Activated CD8-positive, alpha-beta T cell treated with anti-CD3 and anti-CD28 coated beads, Interleukin-2, amount 10 ng/mL, durations not matched to agents 7 days and 5 days (primary cell): Measurements from ENCODE around the gene DNAJC12. TPM values are rescaled to one million over a fixed set of nuclear protein-coding genes. Genes with fewer than 3 reads are reported as not detected.
"Not testable (repeated sequence)": the region's sequence is repeated elsewhere in the genome, so short reads cannot be mapped to it uniquely, and the experiment has no call there.

Experiments used
- ATAC-seq: fragments of 150-1000 bp; cut with Tn5 transposase; one replicate; pipeline ENCODE4 v1.10.0; 2021; ENCODE audit warnings: moderate library complexity
- CTCF ChIA-PET: fragments of 350-600 bp; sonication (Branson Sonifier 250); formaldehyde crosslinking; loops from one replicate; lab custom pipeline; 2021; ENCODE audit warnings: antibody characterized with exemption; lab: Charles Lee
- POLR2A ChIA-PET: fragments of 350-600 bp; sonication (Branson Sonifier 250); formaldehyde crosslinking; loops from one replicate; lab custom pipeline; 2021; ENCODE audit warnings: antibody characterized with exemption; lab: Charles Lee
- DNase-seq: peaks from one replicate; pipeline ENCODE4 v3.0.0-alpha.2; 2020
- H3K27ac Mint-ChIP-seq: one replicate; pipeline ENCODE4 v1.8.0; 2021; ENCODE audit warnings: mild to moderate bottlenecking, mixed read lengths
- H3K27me3 Mint-ChIP-seq: one replicate; pipeline ENCODE4 v1.8.0; 2021; ENCODE audit warnings: low read depth, mixed read lengths
- H3K36me3 Mint-ChIP-seq: one replicate; pipeline ENCODE4 v1.8.0; 2021; ENCODE audit warnings: low read depth, mixed read lengths
- H3K4me1 Mint-ChIP-seq: one replicate; pipeline ENCODE4 v1.8.0; 2021; ENCODE audit warnings: low read depth, mixed read lengths
- H3K4me3 Mint-ChIP-seq: one replicate; pipeline ENCODE4 v1.8.0; 2021; ENCODE audit warnings: mild to moderate bottlenecking, mixed read lengths
- H3K9me3 Mint-ChIP-seq: one replicate; pipeline ENCODE4 v1.8.0; 2022; ENCODE audit warnings: mixed read lengths; ENCODE audit not compliant: insufficient read depth
- total RNA-seq, 2 experiments: library from RNA; stranded (reverse); gene quantifications; one replicate each; pipeline ENCODE4 v1.2.3, GENCODE V29; 2021

Gene DNAJC12
- total RNA-seq, 2 experiments from 2014 or later: 2.6 to 3.0 TPM

- DNase-seq, H3K27ac Mint-ChIP-seq, H3K36me3 Mint-ChIP-seq, CTCF ChIA-PET, ATAC-seq, POLR2A ChIA-PET, H3K27me3 Mint-ChIP-seq, H3K4me3 Mint-ChIP-seq, H3K9me3 Mint-ChIP-seq: not testable (repeated sequence)
- peaks cover 12% of the 10 kb centered on the region for H3K4me1 Mint-ChIP-seq
Measured at GRCh38 chr10:67839511-67839910, 1.5 kb upstream of the DNAJC12 start.

GRCh38 chr10:67836972-67837371 lies 1.0 kb downstream of the DNAJC12 start:
- Mint-ChIP-seq H3K4me1 (peaks cover 13% of the 10 kb centered on the region), H3K4me3 (no peak overlapping the region), H3K36me3 (no peaks in the 10 kb centered on the region), H3K9me3 (peaks cover 5% of the 10 kb centered on the region), H3K27me3 (no peaks in the 10 kb centered on the region), H3K27ac (no peak overlapping the region)
- ATAC-seq (no peak), DNase-seq (no peak)
- ChIA-PET CTCF (interaction anchor here (0.6 to 4.3 kb wide), 4 partner anchors 10 to 48 kb away, joined by 3 to 31 read pairs (median 5); no protein-coding TSS in a partner anchor), POLR2A (interaction anchor here (0.8 kb wide), 1 partner anchor 47 kb away, joined by 3 read pairs; no protein-coding TSS in a partner anchor)

DNA sequence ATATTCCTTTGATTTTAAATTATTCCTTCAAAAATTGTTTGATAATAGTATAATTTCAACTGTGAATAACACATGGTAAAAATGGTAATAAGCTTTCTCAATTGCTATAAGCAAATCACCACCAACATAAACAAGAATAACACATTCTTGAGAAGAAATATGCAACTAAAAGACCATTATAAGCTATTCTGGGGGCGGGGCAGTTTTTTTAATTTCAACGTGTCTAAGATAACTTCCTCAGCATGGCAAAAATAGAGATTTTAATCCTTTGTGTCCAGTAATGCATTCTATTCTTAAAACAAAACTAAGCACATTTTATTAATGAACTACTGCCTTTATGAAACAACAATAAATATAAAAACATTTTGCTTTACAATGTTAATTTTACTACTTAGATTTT lies 1.5 kb downstream of the DNAJC12 start:
- ChIA-PET CTCF (interaction anchor here (0.6 to 4.3 kb wide), 5 partner anchors 13 to 48 kb away, joined by 3 to 31 read pairs (median 3); no protein-coding TSS in a partner anchor), POLR2A (no interaction called here)
- H3K27ac Mint-ChIP-seq: no peak overlapping the region
- no peak overlapping the region for H3K4me3 Mint-ChIP-seq
- H3K9me3 Mint-ChIP-seq: peaks cover 3% of the 10 kb centered on the region
- no peaks in the 10 kb centered on the region for H3K36me3 Mint-ChIP-seq
- no peak for ATAC-seq
- H3K4me1 Mint-ChIP-seq: peaks cover 13% of the 10 kb centered on the region
- DNase-seq: no peak
- no peaks in the 10 kb centered on the region for H3K27me3 Mint-ChIP-seq

DNA sequence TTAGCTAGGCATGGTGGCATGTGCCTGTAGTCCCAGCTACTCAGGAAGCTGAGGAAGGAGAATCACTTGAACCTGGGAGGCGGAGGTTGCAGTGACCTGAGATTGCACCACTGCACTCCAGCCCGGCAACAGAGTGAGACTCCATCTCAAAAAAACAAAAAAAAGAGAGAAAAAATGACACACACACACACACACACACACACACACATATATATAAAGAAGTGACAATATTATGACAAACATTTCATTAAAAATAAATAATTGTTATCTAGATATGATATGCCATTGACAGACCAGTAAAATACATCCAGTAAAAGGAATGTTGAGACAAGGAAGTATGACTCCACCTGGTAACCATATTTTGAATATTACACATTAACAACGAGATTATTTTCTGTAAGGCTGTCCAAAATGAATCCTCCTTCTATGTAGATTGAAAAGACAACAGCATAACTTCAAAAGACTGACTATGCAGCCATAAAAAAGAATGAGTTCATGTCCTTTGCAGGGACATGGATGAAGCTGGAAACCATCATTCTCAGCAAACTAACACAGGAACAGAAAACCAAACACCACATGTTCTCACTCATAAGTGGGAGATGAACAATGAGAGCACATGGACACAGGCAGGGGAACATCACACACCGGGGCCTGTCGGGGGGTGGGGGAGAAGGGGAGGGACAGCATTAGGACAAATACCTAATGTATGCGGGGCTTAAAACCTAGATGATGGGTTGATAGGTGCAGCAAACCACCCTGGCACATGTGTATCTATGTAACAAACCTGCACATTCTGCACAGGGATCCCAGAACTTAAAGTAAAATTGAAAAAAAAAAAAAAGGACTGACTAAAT lies 2.2 kb downstream of the DNAJC12 start:
- H3K36me3 Mint-ChIP-seq, H3K9me3 Mint-ChIP-seq, POLR2A ChIA-PET, ATAC-seq, DNase-seq, H3K27me3 Mint-ChIP-seq: not testable (repeated sequence)
- Mint-ChIP-seq H3K27ac (peak overlapping the region; percentile 54), H3K4me3 (peak overlapping the region; percentile 23), H3K4me1 (peaks cover 13% of the 10 kb centered on the region)
- CTCF ChIA-PET: interaction anchor here (0.7 to 4.3 kb wide), 4 partner anchors 19 to 47 kb away, joined by 3 to 31 read pairs (median 4); no protein-coding TSS in a partner anchor

GRCh38 chr10:67834375-67834774 lies 3.6 kb downstream of the DNAJC12 start:
- H3K9me3 Mint-ChIP-seq: no peaks in the 10 kb centered on the region
- POLR2A ChIA-PET: interaction anchor here (1.0 kb wide), 1 partner anchor 15 kb away, joined by 3 read pairs; no protein-coding TSS in a partner anchor
- ATAC-seq (no peak), DNase-seq (no peak)
- no peaks in the 10 kb centered on the region for H3K36me3 Mint-ChIP-seq
- H3K27me3 Mint-ChIP-seq: no peaks in the 10 kb centered on the region
- CTCF ChIA-PET: interaction anchor here (0.9 to 4.3 kb wide), 3 partner anchors 10 to 46 kb away, joined by 4 to 31 read pairs (median 4); no protein-coding TSS in a partner anchor
- H3K27ac Mint-ChIP-seq: no peak overlapping the region
- H3K4me3 Mint-ChIP-seq: no peak overlapping the region
- H3K4me1 Mint-ChIP-seq: peaks cover 13% of the 10 kb centered on the region

GRCh38 chr10:67827811-67828210 lies 10.2 kb downstream of the DNAJC12 start:
- H3K36me3 Mint-ChIP-seq: no peaks in the 10 kb centered on the region
- ATAC-seq: no peak
- CTCF ChIA-PET: interaction anchor here (0.8 to 1.5 kb wide), 2 partner anchors 28 to 40 kb away, joined by 3 read pairs; no protein-coding TSS in a partner anchor

GRCh38 chr10:67819768-67820204 lies 18.2 kb downstream of the DNAJC12 start:
- H3K36me3 Mint-ChIP-seq: no peaks in the 10 kb centered on the region
- H3K27me3 Mint-ChIP-seq: no peaks in the 10 kb centered on the region
- no peak for DNase-seq
- H3K27ac Mint-ChIP-seq: no peak overlapping the region
- no peak for ATAC-seq
- no peaks in the 10 kb centered on the region for H3K9me3 Mint-ChIP-seq
- H3K4me3 Mint-ChIP-seq: no peak overlapping the region
- CTCF ChIA-PET: no interaction called here
- H3K4me1 Mint-ChIP-seq: peaks cover 8% of the 10 kb centered on the region
- POLR2A ChIA-PET: interaction anchor here (1.0 kb wide), 1 partner anchor 11 kb away, joined by 4 read pairs; no protein-coding TSS in a partner anchor

More at GRCh38 chr10:67827811-67828210, 10.2 kb downstream of the DNAJC12 start:
- Mint-ChIP-seq H3K27me3 (no peaks in the 10 kb centered on the region), H3K4me1 (peaks cover 11% of the 10 kb centered on the region), H3K9me3 (no peaks in the 10 kb centered on the region), H3K27ac (no peak overlapping the region), H3K4me3 (no peak overlapping the region)
- no peak for DNase-seq
- POLR2A ChIA-PET: no interaction called here

- ChIA-PET POLR2A (no interaction called here), CTCF (interaction anchor here (1.4 kb wide), 1 partner anchor 30 kb away, joined by 9 read pairs; no protein-coding TSS in a partner anchor)
- ATAC-seq (peak; percentile 42), DNase-seq (no peak)
- Mint-ChIP-seq H3K36me3 (no peaks in the 10 kb centered on the region), H3K27me3 (no peaks in the 10 kb centered on the region), H3K27ac (no peak overlapping the region), H3K9me3 (no peaks in the 10 kb centered on the region), H3K4me3 (no peak overlapping the region), H3K4me1 (peaks cover 8% of the 10 kb centered on the region)
Measured at GRCh38 chr10:67818323-67818722, 19.7 kb downstream of the DNAJC12 start.

GRCh38 chr10:67816719-67817118 lies 21.3 kb downstream of the DNAJC12 start:
- ATAC-seq: no peak
- Mint-ChIP-seq H3K27ac (no peak overlapping the region), H3K4me1 (peaks cover 8% of the 10 kb centered on the region)

GRCh38 chr10:67815571-67816059 lies 22.4 kb downstream of the DNAJC12 start:
- no peak overlapping the region for H3K27ac Mint-ChIP-seq
- ChIA-PET POLR2A (no interaction called here), CTCF (interaction anchor here (0.9 to 8.4 kb wide), 3 partner anchors 11 to 40 kb away, joined by 3 to 46 read pairs (median 3); no protein-coding TSS in a partner anchor)
- DNase-seq (no peak), ATAC-seq (no peak)
- peaks cover 2% of the 10 kb centered on the region for H3K36me3 Mint-ChIP-seq
- peaks cover 8% of the 10 kb centered on the region for H3K4me1 Mint-ChIP-seq
- no peaks in the 10 kb centered on the region for H3K9me3 Mint-ChIP-seq
- H3K4me3 Mint-ChIP-seq: no peak overlapping the region
- H3K27me3 Mint-ChIP-seq: no peaks in the 10 kb centered on the region

More at GRCh38 chr10:67816719-67817118, 21.3 kb downstream of the DNAJC12 start:
- no peak overlapping the region for H3K4me3 Mint-ChIP-seq
- ChIA-PET CTCF (interaction anchor here (1.4 kb wide), 1 partner anchor 28 kb away, joined by 9 read pairs; no protein-coding TSS in a partner anchor), POLR2A (no interaction called here)
- DNase-seq: no peak
- H3K27me3 Mint-ChIP-seq: no peaks in the 10 kb centered on the region
- H3K36me3 Mint-ChIP-seq: peaks cover 2% of the 10 kb centered on the region
- no peaks in the 10 kb centered on the region for H3K9me3 Mint-ChIP-seq

GRCh38 chr10:67812007-67812406 lies 26.0 kb downstream of the DNAJC12 start:
- Mint-ChIP-seq H3K4me3 (no peak overlapping the region), H3K4me1 (peaks cover 8% of the 10 kb centered on the region), H3K27me3 (no peaks in the 10 kb centered on the region), H3K36me3 (peaks cover 14% of the 10 kb centered on the region), H3K27ac (no peak overlapping the region), H3K9me3 (no peaks in the 10 kb centered on the region)
- ATAC-seq (no peak), DNase-seq (no peak)
- POLR2A ChIA-PET: no interaction called here
- CTCF ChIA-PET: interaction anchor here (1.3 to 8.4 kb wide), 2 partner anchors 23 to 32 kb away, joined by 3 to 46 read pairs; no protein-coding TSS in a partner anchor
